ENCODE data around the gene MAP2K5.
A peak's percentile ranks its signal among the peaks of the same experiment; 100 is the strongest.

MAP2K5 gene

GRCh38 chr15:67512140-67512539, 30.4 kb upstream of the MAP2K5 start:
- TF ChIP-seq GATA2 (IDR thresholded peaks at IDR 0.05; ENCODE audit: low read depth, low read length) (no peak), GATA3 (IDR thresholded peaks at IDR 0.05; ENCODE audit: low read depth, low read length) (no peak)

GRCh38 chr15:67512933-67513714, 29.4 kb upstream of the MAP2K5 start:
- TF ChIP-seq GATA2 (IDR thresholded peaks at IDR 0.05; ENCODE audit: low read depth, low read length) (no peak), GATA3 (IDR thresholded peaks at IDR 0.05; ENCODE audit: low read depth, low read length) (no peak)

GRCh38 chr15:67515090-67515489, 27.4 kb upstream of the MAP2K5 start:
- no peak for TF ChIP-seq GATA2 (IDR thresholded peaks at IDR 0.05; ENCODE audit: low read depth, low read length)
- no peak for TF ChIP-seq GATA3 (IDR thresholded peaks at IDR 0.05; ENCODE audit: low read depth, low read length)

- TF ChIP-seq GATA2 (IDR thresholded peaks at IDR 0.05; ENCODE audit: low read depth, low read length) = no peak
- no peak for TF ChIP-seq GATA3 (IDR thresholded peaks at IDR 0.05; ENCODE audit: low read depth, low read length)
These were observed 26.9 kb upstream of the MAP2K5 start for GRCh38 chr15:67515557-67515956.

- TF ChIP-seq GATA2 (IDR thresholded peaks at IDR 0.05; ENCODE audit: low read depth, low read length) (no peak), GATA3 (IDR thresholded peaks at IDR 0.05; ENCODE audit: low read depth, low read length) (no peak)
These were observed 22.0 kb upstream of the MAP2K5 start for GRCh38 chr15:67520321-67521028.

- TF ChIP-seq GATA3 (IDR thresholded peaks at IDR 0.05; ENCODE audit: low read depth, low read length) = no peak
- no peak for TF ChIP-seq GATA2 (IDR thresholded peaks at IDR 0.05; ENCODE audit: low read depth, low read length)
These were observed 21.3 kb upstream of the MAP2K5 start, which contains the start of gene C15orf61 for GRCh38 chr15:67521029-67521782. C15orf61 (plus strand) TSS chr15:67521131; CDS start chr15:67521249, 118 bp downstream.

- no peak for TF ChIP-seq GATA3 (IDR thresholded peaks at IDR 0.05; ENCODE audit: low read depth, low read length)
- no peak for TF ChIP-seq GATA2 (IDR thresholded peaks at IDR 0.05; ENCODE audit: low read depth, low read length)
These were observed 20.5 kb upstream of the MAP2K5 start for GRCh38 chr15:67521783-67522568.

- TF ChIP-seq GATA2 (IDR thresholded peaks at IDR 0.05; ENCODE audit: low read depth, low read length) (no peak), GATA3 (IDR thresholded peaks at IDR 0.05; ENCODE audit: low read depth, low read length) (no peak)
These were observed 19.2 kb upstream of the MAP2K5 start for GRCh38 chr15:67523330-67523729.

- TF ChIP-seq GATA3 (IDR thresholded peaks at IDR 0.05; ENCODE audit: low read depth, low read length) (no peak), GATA2 (IDR thresholded peaks at IDR 0.05; ENCODE audit: low read depth, low read length) (no peak)
These were observed 18.3 kb upstream of the MAP2K5 start for GRCh38 chr15:67524235-67524634.

- TF ChIP-seq GATA2 (IDR thresholded peaks at IDR 0.05; ENCODE audit: low read depth, low read length) (no peak), GATA3 (IDR thresholded peaks at IDR 0.05; ENCODE audit: low read depth, low read length) (no peak)
These were observed 14.0 kb upstream of the MAP2K5 start for GRCh38 chr15:67528513-67528912.

GRCh38 chr15:67531379-67531914, 11.1 kb upstream of the MAP2K5 start:
- TF ChIP-seq GATA2 (IDR thresholded peaks at IDR 0.05; ENCODE audit: low read depth, low read length) (no peak), GATA3 (IDR thresholded peaks at IDR 0.05; ENCODE audit: low read depth, low read length) (no peak)

- TF ChIP-seq GATA3 (IDR thresholded peaks at IDR 0.05; ENCODE audit: low read depth, low read length) (no peak), GATA2 (IDR thresholded peaks at IDR 0.05; ENCODE audit: low read depth, low read length) (no peak)
These were observed 8.6 kb upstream of the MAP2K5 start for GRCh38 chr15:67533873-67534272.

- TF ChIP-seq GATA2 (IDR thresholded peaks at IDR 0.05; ENCODE audit: low read depth, low read length) (no peak), GATA3 (IDR thresholded peaks at IDR 0.05; ENCODE audit: low read depth, low read length) (peak; percentile 40; the same call in 1 of the 2 replicates)
These were observed 8.1 kb upstream of the MAP2K5 start for GRCh38 chr15:67534360-67534759.

Measured in SH-SY5Y (cell line).